ENCODE results near the gene LILRA1. TPM values are rescaled to one million over a fixed set of nuclear protein-coding genes. Genes with fewer than 3 reads are reported as not detected.
"Not testable (repeated sequence)": the region's sequence is repeated elsewhere in the genome, so short reads cannot be mapped to it uniquely, and the experiment has no call there.

Gene LILRA1
- total RNA-seq, 1 donor from 2014 or later, result 4.7 TPM

GRCh38 chr19:54554006-54554405, 39.4 kb upstream of the LILRA1 start:
- DNase-seq (peak; percentile 21), ATAC-seq (no peak)

GRCh38 chr19:54554896-54555295, 38.5 kb upstream of the LILRA1 start:
- intact Hi-C loops (cut with DNase I), result no loop called here
- Histone ChIP-seq H3K4me3 (no peak overlapping the region), H3K27ac (no peak overlapping the region), H3K9me3 (no peaks in the 10 kb centered on the region), H3K27me3 (no peaks in the 10 kb centered on the region), H3K36me3 (no peaks in the 10 kb centered on the region), H3K4me1 (no peaks in the 10 kb centered on the region)
- DNase-seq, result peak; percentile 39
- no peak for ATAC-seq
- TF ChIP-seq CTCF (IDR thresholded peaks at IDR 0.05), result no peak

More at GRCh38 chr19:54554006-54554405, 39.4 kb upstream of the LILRA1 start:
- Histone ChIP-seq H3K36me3 (no peaks in the 10 kb centered on the region), H3K27ac (no peak overlapping the region), H3K9me3 (no peaks in the 10 kb centered on the region), H3K4me3 (no peak overlapping the region), H3K27me3 (no peaks in the 10 kb centered on the region), H3K4me1 (no peaks in the 10 kb centered on the region)
- intact Hi-C loops (cut with DNase I), result no loop called here
- no peak for TF ChIP-seq CTCF (IDR thresholded peaks at IDR 0.05)

GRCh38 chr19:54556194-54556593, 37.2 kb upstream of the LILRA1 start:
- intact Hi-C loops (cut with DNase I), result no loop called here
- ATAC-seq, result no peak
- H3K36me3 ChIP-seq, result no peaks in the 10 kb centered on the region

GRCh38 chr19:54558339-54558738, 35.1 kb upstream of the LILRA1 start:
- H3K36me3 ChIP-seq, result no peaks in the 10 kb centered on the region
- no peaks in the 10 kb centered on the region for H3K27me3 ChIP-seq
- H3K4me1 ChIP-seq, result no peaks in the 10 kb centered on the region
- intact Hi-C loops (cut with DNase I), result no loop called here
- no peak overlapping the region for H3K27ac ChIP-seq
- H3K9me3 ChIP-seq, result no peaks in the 10 kb centered on the region
- ATAC-seq (no peak), DNase-seq (no peak)
- no peak overlapping the region for H3K4me3 ChIP-seq
- TF ChIP-seq CTCF (IDR thresholded peaks at IDR 0.05), result no peak

More at GRCh38 chr19:54556194-54556593, 37.2 kb upstream of the LILRA1 start:
- Histone ChIP-seq H3K9me3 (no peaks in the 10 kb centered on the region), H3K27ac (no peak overlapping the region), H3K4me1 (no peaks in the 10 kb centered on the region), H3K4me3 (no peak overlapping the region), H3K27me3 (no peaks in the 10 kb centered on the region)
- TF ChIP-seq CTCF (IDR thresholded peaks at IDR 0.05), result no peak
- DNase-seq, result no peak

GRCh38 chr19:54560881-54561385, 32.5 kb upstream of the LILRA1 start:
- Histone ChIP-seq H3K36me3 (no peaks in the 10 kb centered on the region), H3K27me3 (no peaks in the 10 kb centered on the region), H3K4me3 (no peak overlapping the region), H3K9me3 (no peaks in the 10 kb centered on the region), H3K27ac (no peak overlapping the region), H3K4me1 (no peaks in the 10 kb centered on the region)
- ATAC-seq, result no peak
- no peak for TF ChIP-seq CTCF (IDR thresholded peaks at IDR 0.05)
- intact Hi-C loops (cut with DNase I), result no loop called here
- no peak for DNase-seq

GRCh38 chr19:54561840-54562239, 31.6 kb upstream of the LILRA1 start:
- Histone ChIP-seq H3K36me3 (no peaks in the 10 kb centered on the region), H3K4me1 (no peaks in the 10 kb centered on the region), H3K4me3 (no peak overlapping the region), H3K9me3 (no peaks in the 10 kb centered on the region), H3K27ac (no peak overlapping the region), H3K27me3 (no peaks in the 10 kb centered on the region)
- intact Hi-C loops (cut with DNase I), result no loop called here
- TF ChIP-seq CTCF (IDR thresholded peaks at IDR 0.05), result no peak
- DNase-seq (peak; percentile 49), ATAC-seq (no peak)

- intact Hi-C loops (cut with DNase I); H3K4me3 ChIP-seq; H3K4me1 ChIP-seq; H3K27ac ChIP-seq; H3K9me3 ChIP-seq; ATAC-seq; H3K36me3 ChIP-seq; H3K27me3 ChIP-seq: not testable (repeated sequence)
- peak; percentile 25 for DNase-seq
These were observed 30.2 kb upstream of the LILRA1 start for GRCh38 chr19:54563206-54563605.
